ENCODE data around the gene RCBTB1. TPM values are rescaled to one million over a fixed set of nuclear protein-coding genes. Genes with fewer than 3 reads are reported as not detected.

Gene RCBTB1
- total RNA-seq, 1 experiment from 2014 or later, result 14.8 TPM

DNA sequence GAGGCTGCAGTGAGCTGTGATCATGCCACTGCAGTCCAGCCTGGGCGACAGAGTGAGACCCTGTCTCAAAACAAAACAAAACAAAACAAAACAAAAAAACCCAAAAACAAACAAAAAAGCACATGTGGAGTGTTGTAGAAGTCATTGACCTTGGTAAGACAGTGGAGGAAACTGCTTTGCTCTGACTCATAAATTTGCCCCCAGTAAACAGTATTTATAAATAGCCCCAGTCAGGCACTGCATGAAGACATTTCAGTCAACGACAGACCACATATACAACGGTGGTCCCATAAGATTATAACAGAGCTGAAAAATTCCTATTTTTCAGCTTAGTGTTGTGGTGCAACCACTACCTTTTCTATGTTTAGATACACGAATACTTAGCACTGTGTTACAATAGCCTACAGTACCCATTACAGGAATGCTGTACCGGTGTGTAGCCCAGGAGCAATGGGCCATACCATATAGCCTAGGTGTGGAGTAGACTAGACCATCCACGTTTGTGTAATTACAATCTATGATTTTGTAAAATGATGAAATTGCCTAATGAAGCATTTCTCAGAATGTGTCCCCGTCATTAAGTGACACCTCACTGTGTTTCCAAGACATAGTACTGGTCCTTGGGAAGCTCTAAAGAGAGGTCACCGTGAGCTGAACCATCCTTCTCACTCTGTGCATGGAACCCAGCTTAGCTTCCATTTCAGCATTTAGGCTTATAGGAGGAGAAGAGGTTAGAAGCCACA, 44.0 kb upstream of the RCBTB1 start:
- CTCF ChIA-PET, result no interaction called here
- BruUV-seq (replicated peaks), result no TSS peak
- Histone ChIP-seq H3K27ac (ENCODE audit: low read length) (no peak overlapping the region), H3K4me3 (ENCODE audit: low read depth in 2 of 2, low read length in 2 of 2) (no peak overlapping the region), H3K36me3 (ENCODE audit: control insufficient read depth, insufficient read depth, low read length) (no peaks in the 10 kb centered on the region), H3K27me3 (ENCODE audit: control insufficient read depth, insufficient read depth, low read length) (no peaks in the 10 kb centered on the region), H3K4me1 (ENCODE audit: control insufficient read depth, insufficient read depth, low read length) (no peaks in the 10 kb centered on the region), H3K9me3 (ENCODE audit: control insufficient read depth, insufficient read depth, low read depth, low read length) (no peaks in the 10 kb centered on the region)
- TF ChIP-seq CTCF (IDR thresholded peaks at IDR 0.05) (no peak), TCF7L2 (IDR thresholded peaks at IDR 0.05; ENCODE audit: low read depth, low read length) (no peak), POLR2AphosphoS5 (IDR thresholded peaks at IDR 0.05; ENCODE audit: low read depth, low read length) (no peak), SIN3A (IDR thresholded peaks at IDR 0.05; ENCODE audit: borderline replicate concordance, insufficient read depth, low read depth, low read length) (no peak)
- TF ChIP-seq, protein P1, sequence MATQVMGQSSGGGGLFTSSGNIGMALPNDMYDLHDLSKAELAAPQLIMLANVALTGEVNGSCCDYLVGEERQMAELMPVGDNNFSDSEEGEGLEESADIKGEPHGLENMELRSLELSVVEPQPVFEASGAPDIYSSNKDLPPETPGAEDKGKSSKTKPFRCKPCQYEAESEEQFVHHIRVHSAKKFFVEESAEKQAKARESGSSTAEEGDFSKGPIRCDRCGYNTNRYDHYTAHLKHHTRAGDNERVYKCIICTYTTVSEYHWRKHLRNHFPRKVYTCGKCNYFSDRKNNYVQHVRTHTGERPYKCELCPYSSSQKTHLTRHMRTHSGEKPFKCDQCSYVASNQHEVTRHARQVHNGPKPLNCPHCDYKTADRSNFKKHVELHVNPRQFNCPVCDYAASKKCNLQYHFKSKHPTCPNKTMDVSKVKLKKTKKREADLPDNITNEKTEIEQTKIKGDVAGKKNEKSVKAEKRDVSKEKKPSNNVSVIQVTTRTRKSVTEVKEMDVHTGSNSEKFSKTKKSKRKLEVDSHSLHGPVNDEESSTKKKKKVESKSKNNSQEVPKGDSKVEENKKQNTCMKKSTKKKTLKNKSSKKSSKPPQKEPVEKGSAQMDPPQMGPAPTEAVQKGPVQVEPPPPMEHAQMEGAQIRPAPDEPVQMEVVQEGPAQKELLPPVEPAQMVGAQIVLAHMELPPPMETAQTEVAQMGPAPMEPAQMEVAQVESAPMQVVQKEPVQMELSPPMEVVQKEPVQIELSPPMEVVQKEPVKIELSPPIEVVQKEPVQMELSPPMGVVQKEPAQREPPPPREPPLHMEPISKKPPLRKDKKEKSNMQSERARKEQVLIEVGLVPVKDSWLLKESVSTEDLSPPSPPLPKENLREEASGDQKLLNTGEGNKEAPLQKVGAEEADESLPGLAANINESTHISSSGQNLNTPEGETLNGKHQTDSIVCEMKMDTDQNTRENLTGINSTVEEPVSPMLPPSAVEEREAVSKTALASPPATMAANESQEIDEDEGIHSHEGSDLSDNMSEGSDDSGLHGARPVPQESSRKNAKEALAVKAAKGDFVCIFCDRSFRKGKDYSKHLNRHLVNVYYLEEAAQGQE (IDR thresholded peaks at IDR 0.05; ENCODE audit: insufficient read depth in 1 of 2, low read depth in 2 of 2, low read length in 1 of 2), result no peak
- in situ Hi-C loops (cut with HindIII; ENCODE audit: low pct_unique_long_range_greater_than_20kb, low sequenced_read_pairs), result no loop called here
- ATAC-seq (no peak), DNase-seq (ENCODE audit: low read depth, low spot score) (no peak)
- POLR2A ChIA-PET, result interaction anchor here (0.7 kb wide), 1 partner anchor 58 kb away, joined by 3 read pairs; no protein-coding TSS in a partner anchor
- intact Hi-C loops (cut with micrococcal nuclease; ENCODE audit: unreplicated experiment), result no loop called here

DNA sequence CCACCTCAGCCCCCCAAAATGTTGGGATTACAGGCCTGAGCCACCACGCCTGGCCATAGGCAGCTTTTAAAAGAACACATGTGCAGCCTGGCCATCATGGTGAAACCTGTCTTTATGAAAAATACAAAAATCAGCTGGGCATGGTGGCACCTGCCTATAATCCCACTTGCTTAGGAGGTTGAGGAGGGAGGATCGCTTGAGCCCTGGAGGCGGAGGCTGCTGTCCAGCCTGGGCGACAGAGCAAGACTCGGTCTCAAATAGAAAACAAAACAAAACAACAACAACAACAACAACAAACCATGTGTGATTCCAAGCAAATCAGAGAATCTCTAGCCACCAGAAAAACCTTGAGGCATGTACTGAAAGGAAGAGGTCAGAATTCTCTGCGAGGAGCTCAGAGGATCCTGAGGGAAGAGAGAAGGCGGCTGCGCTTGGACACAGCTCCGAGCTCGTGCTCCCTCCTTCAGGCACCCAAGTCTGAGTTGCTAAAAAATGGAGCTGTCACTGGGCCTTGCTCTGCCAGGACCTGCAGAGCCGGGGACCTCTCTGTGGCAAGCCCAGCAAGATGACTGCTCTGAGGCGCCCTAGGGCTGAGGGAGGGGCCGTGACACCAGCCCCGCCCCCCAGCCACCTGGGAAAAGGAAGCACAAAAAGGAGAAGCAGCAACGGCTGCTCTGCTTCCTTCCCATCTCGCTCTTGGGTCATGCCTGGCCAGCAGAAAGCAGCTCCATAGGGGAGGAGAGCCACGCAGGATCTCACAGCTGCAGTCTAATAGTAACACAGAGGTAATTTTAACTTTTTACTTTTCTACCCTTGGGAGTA, 42.7 kb upstream of the RCBTB1 start, which contains the start of gene ARL11:
ARL11 (plus strand) TSS at position 677 of the 822 bp plus-strand sequence. CDS start 1,941 bp downstream, outside the sequence.
- CTCF ChIA-PET, result no interaction called here

More for the DNA sequence above, 42.7 kb upstream of the RCBTB1 start, which contains the start of gene ARL11:
- in situ Hi-C loops (cut with HindIII; ENCODE audit: low pct_unique_long_range_greater_than_20kb, low sequenced_read_pairs), result no loop called here
- no peaks in the 10 kb centered on the region for H3K27me3 ChIP-seq (ENCODE audit: control insufficient read depth, insufficient read depth, low read length)
- ATAC-seq (0 out of 2 replicates have a peak, but pooled peaks have one; percentile 38), DNase-seq (ENCODE audit: low read depth, low spot score) (no peak)
- no peak for TF ChIP-seq TCF7L2 (IDR thresholded peaks at IDR 0.05; ENCODE audit: low read depth, low read length)
- TF ChIP-seq, protein P1 (IDR thresholded peaks at IDR 0.05; ENCODE audit: insufficient read depth in 1 of 2, low read depth in 2 of 2, low read length in 1 of 2), result no peak
- TF ChIP-seq POLR2AphosphoS5 (IDR thresholded peaks at IDR 0.05; ENCODE audit: low read depth, low read length), result no peak
- no peak for TF ChIP-seq SIN3A (IDR thresholded peaks at IDR 0.05; ENCODE audit: borderline replicate concordance, insufficient read depth, low read depth, low read length)
- no peak for TF ChIP-seq CTCF (IDR thresholded peaks at IDR 0.05)
- no peak within 1 kb of the TSS for H3K4me3 ChIP-seq (ENCODE audit: low read depth in 2 of 2, low read length in 2 of 2)
- POLR2A ChIA-PET, result interaction anchor here (0.7 kb wide), 1 partner anchor 57 kb away, joined by 3 read pairs; no protein-coding TSS in a partner anchor
- H3K4me1 ChIP-seq (ENCODE audit: control insufficient read depth, insufficient read depth, low read length), result no peaks in the 10 kb centered on the region
- H3K9me3 ChIP-seq (ENCODE audit: control insufficient read depth, insufficient read depth, low read depth, low read length), result no peaks in the 10 kb centered on the region
- intact Hi-C loops (cut with micrococcal nuclease; ENCODE audit: unreplicated experiment), result no loop called here
- no peaks in the 10 kb centered on the region for H3K36me3 ChIP-seq (ENCODE audit: control insufficient read depth, insufficient read depth, low read length)
- BruUV-seq (replicated peaks), result no TSS peak
- H3K27ac ChIP-seq (ENCODE audit: low read length), result no peak within 1 kb of the TSS
